HUES64 (cell line): Measurements from ENCODE around the gene FMNL3.

Source experiments
- H3K27ac ChIP-seq: 2 replicates; pipeline ENCODE4 v1.7.0; 2013; ENCODE audit warnings: low read depth, low read length, inconsistent platforms
- H3K27me3 ChIP-seq: 2 replicates; pipeline ENCODE4 v1.6.1; 2013; ENCODE audit warnings: mild to moderate bottlenecking, low read length; ENCODE audit not compliant: insufficient read depth
- H3K36me3 ChIP-seq: 2 replicates; pipeline ENCODE4 v1.6.1; 2013; ENCODE audit warnings: mild to moderate bottlenecking, low read length; ENCODE audit not compliant: insufficient read depth
- H3K4me1 ChIP-seq: 2 replicates; pipeline ENCODE4 v1.6.1; 2013; ENCODE audit warnings: mild to moderate bottlenecking, low read length, moderate library complexity; ENCODE audit not compliant: insufficient read depth
- H3K4me3 ChIP-seq: 2 replicates; pipeline ENCODE4 v1.5.1; 2013; ENCODE audit warnings: mild to moderate bottlenecking, low read length, moderate library complexity
- H3K9ac ChIP-seq: 2 replicates; pipeline ENCODE4 v1.6.1; 2013; ENCODE audit warnings: mild to moderate bottlenecking, low read depth, low read length
- H3K9me3 ChIP-seq: 2 replicates; pipeline ENCODE4 v1.6.1; 2013; ENCODE audit warnings: low read depth, low read length; ENCODE audit not compliant: insufficient read depth
- whole genome bisulfite sequencing: fragments of 150-250, 120-280 bp; methylation state at CpG from one replicate; pipeline ENCODE4 v1.1.7; 2013; ENCODE audit warnings: missing lambda C conversion rate; 5-methylcytosine and 5-hydroxymethylcytosine counted together

Gene FMNL3

GRCh38 chr12:49661191-49661590 is 46.0 kb downstream of the FMNL3 start:
- Histone ChIP-seq H3K27me3 (no peaks in the 10 kb centered on the region), H3K27ac (no peak overlapping the region), H3K9ac (no peak overlapping the region), H3K9me3 (no peaks in the 10 kb centered on the region), H3K36me3 (peaks cover 57% of the 10 kb centered on the region), H3K4me1 (peaks cover 18% of the 10 kb centered on the region), H3K4me3 (no peak overlapping the region)
- WGBS, result 90% methylated on average over 3 of the region's 3 CpGs

GRCh38 chr12:49659753-49660152 is 47.5 kb downstream of the FMNL3 start:
- Histone ChIP-seq H3K9me3 (no peaks in the 10 kb centered on the region), H3K36me3 (peaks cover 67% of the 10 kb centered on the region), H3K9ac (no peak overlapping the region), H3K27ac (no peak overlapping the region), H3K27me3 (no peaks in the 10 kb centered on the region), H3K4me1 (peaks cover 18% of the 10 kb centered on the region), H3K4me3 (no peak overlapping the region)
- WGBS, result 95% methylated on average over 1 of the region's 1 CpG

- Histone ChIP-seq H3K9ac (no peak overlapping the region), H3K4me3 (no peak overlapping the region), H3K36me3 (peaks cover 82% of the 10 kb centered on the region), H3K4me1 (peaks cover 10% of the 10 kb centered on the region), H3K9me3 (no peaks in the 10 kb centered on the region), H3K27me3 (no peaks in the 10 kb centered on the region), H3K27ac (no peak overlapping the region)
- WGBS, result 95% methylated on average over 13 of the region's 13 CpGs
These were observed 48.9 kb downstream of the FMNL3 start for GRCh38 chr12:49658276-49658675.

GRCh38 chr12:49655595-49656236 is 51.5 kb downstream of the FMNL3 start:
- Histone ChIP-seq H3K9me3 (no peaks in the 10 kb centered on the region), H3K4me3 (no peak overlapping the region), H3K27ac (no peak overlapping the region), H3K36me3 (peaks cover 80% of the 10 kb centered on the region), H3K4me1 (no peaks in the 10 kb centered on the region), H3K27me3 (no peaks in the 10 kb centered on the region), H3K9ac (no peak overlapping the region)
- 90% methylated on average over 2 of the region's 2 CpGs for WGBS

GRCh38 chr12:49654715-49655114 is 52.5 kb downstream of the FMNL3 start:
- H3K4me3 ChIP-seq, result no peak overlapping the region
- H3K9ac ChIP-seq, result no peak overlapping the region
- peaks cover 81% of the 10 kb centered on the region for H3K36me3 ChIP-seq
- H3K9me3 ChIP-seq, result no peaks in the 10 kb centered on the region
- no peak overlapping the region for H3K27ac ChIP-seq
- WGBS, result 96% methylated on average over 5 of the region's 5 CpGs
- H3K4me1 ChIP-seq, result no peaks in the 10 kb centered on the region
- no peaks in the 10 kb centered on the region for H3K27me3 ChIP-seq

- no peaks in the 10 kb centered on the region for H3K27me3 ChIP-seq
- peaks cover 84% of the 10 kb centered on the region for H3K36me3 ChIP-seq
- no peak overlapping the region for H3K9ac ChIP-seq
- 92% methylated on average over 4 of the region's 4 CpGs for WGBS
- H3K27ac ChIP-seq, result no peak overlapping the region
- no peaks in the 10 kb centered on the region for H3K9me3 ChIP-seq
- no peak overlapping the region for H3K4me3 ChIP-seq
- no peaks in the 10 kb centered on the region for H3K4me1 ChIP-seq
These were observed 54.2 kb downstream of the FMNL3 start for GRCh38 chr12:49652921-49653520.

GRCh38 chr12:49651855-49652254 is 55.4 kb downstream of the FMNL3 start:
- Histone ChIP-seq H3K9me3 (no peaks in the 10 kb centered on the region), H3K27me3 (no peaks in the 10 kb centered on the region), H3K27ac (no peak overlapping the region), H3K4me1 (no peaks in the 10 kb centered on the region), H3K9ac (no peak overlapping the region), H3K36me3 (peaks cover 75% of the 10 kb centered on the region), H3K4me3 (no peak overlapping the region)
- WGBS, result 80% methylated on average over 8 of the region's 8 CpGs

GRCh38 chr12:49649892-49650291 is 57.3 kb downstream of the FMNL3 start:
- no peaks in the 10 kb centered on the region for H3K9me3 ChIP-seq
- H3K9ac ChIP-seq, result no peak overlapping the region
- no peaks in the 10 kb centered on the region for H3K4me1 ChIP-seq
- 88% methylated on average over 5 of the region's 5 CpGs for WGBS
- no peaks in the 10 kb centered on the region for H3K27me3 ChIP-seq
- peaks cover 80% of the 10 kb centered on the region for H3K36me3 ChIP-seq
- no peak overlapping the region for H3K27ac ChIP-seq
- H3K4me3 ChIP-seq, result no peak overlapping the region

- Histone ChIP-seq H3K4me3 (no peak overlapping the region), H3K4me1 (no peaks in the 10 kb centered on the region), H3K36me3 (peaks cover 78% of the 10 kb centered on the region), H3K27me3 (no peaks in the 10 kb centered on the region), H3K9ac (no peak overlapping the region), H3K9me3 (no peaks in the 10 kb centered on the region), H3K27ac (no peak overlapping the region)
- 97% methylated on average over 11 of the region's 11 CpGs for WGBS
These were observed 57.8 kb downstream of the FMNL3 start for GRCh38 chr12:49649445-49649844.

- H3K4me3 ChIP-seq, result no peak overlapping the region
- no peaks in the 10 kb centered on the region for H3K4me1 ChIP-seq
- no peak overlapping the region for H3K9ac ChIP-seq
- H3K27ac ChIP-seq, result peak overlapping the region; percentile 34; the same call in 1 of the 2 replicates
- whole genome bisulfite sequencing, result 90% methylated on average over 3 of the region's 3 CpGs
- H3K27me3 ChIP-seq, result no peaks in the 10 kb centered on the region
- no peaks in the 10 kb centered on the region for H3K9me3 ChIP-seq
- peaks cover 78% of the 10 kb centered on the region for H3K36me3 ChIP-seq
These were observed 58.5 kb downstream of the FMNL3 start for GRCh38 chr12:49648712-49649003.

GRCh38 chr12:49647827-49648711 is 59.1 kb downstream of the FMNL3 start:
- Histone ChIP-seq H3K9me3 (no peaks in the 10 kb centered on the region), H3K4me3 (no peak overlapping the region), H3K9ac (no peak overlapping the region), H3K27me3 (no peaks in the 10 kb centered on the region), H3K27ac (peak overlapping the region; percentile 34; the same call in 1 of the 2 replicates), H3K4me1 (no peaks in the 10 kb centered on the region), H3K36me3 (peaks cover 76% of the 10 kb centered on the region)
- 90% methylated on average over 15 of the region's 15 CpGs for WGBS
